PC-3 (cell line): ENCODE measurements around the gene PARP1.

ENCODE experiments used
- CTCF ChIP-seq: fragments of 300-600 bp; sonication (generic); conservative IDR thresholded peaks from 2 replicates; pipeline ENCODE4 v1.5.1; 2017; ENCODE audit warnings: antibody characterized with exemption, low read depth, mild to moderate bottlenecking, low read length
- EZH2 ChIP-seq: fragments of 300-600 bp; sonication (generic); IDR thresholded peaks from one replicate; pipeline ENCODE4 v1.6.1; 2017; ENCODE audit warnings: antibody characterized with exemption, mild to moderate bottlenecking, low read length; ENCODE audit not compliant: unreplicated experiment

DNA sequence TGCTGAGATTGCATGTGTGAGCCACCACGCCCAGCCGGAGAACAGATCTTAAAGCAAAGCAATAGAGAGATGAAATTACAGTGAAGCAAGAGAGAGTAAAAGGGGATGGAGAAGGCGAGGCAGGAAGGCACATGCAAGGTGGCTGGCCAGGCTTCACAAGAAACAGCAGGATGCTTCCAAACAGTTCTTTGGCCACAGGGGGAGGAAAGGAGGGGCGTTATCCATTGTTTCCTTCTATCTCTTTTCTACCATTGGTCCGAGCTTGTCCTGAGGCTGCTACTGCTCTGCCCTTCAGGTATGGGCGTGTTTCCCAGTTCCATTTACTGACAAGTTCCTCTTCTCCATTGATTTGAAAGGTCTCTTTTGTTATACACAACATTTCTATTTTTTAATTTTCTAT lies 33.7 kb upstream of the PARP1 start:
- TF ChIP-seq EZH2, result no peak
- TF ChIP-seq CTCF, result no peak
